SU-DHL-6 (cell line): ENCODE measurements around the gene LINGO4.

Source experiments
- CTCF ChIP-seq: fragments of 200-600 bp; sonication (generic); IDR thresholded peaks from one replicate; pipeline ENCODE4 v1.5.1; 2017; ENCODE audit warnings: antibody characterized with exemption, mild to moderate bottlenecking, low read length, moderate library complexity; ENCODE audit not compliant: insufficient read depth, poor library complexity, severe bottlenecking
- EZH2phosphoT487 ChIP-seq: fragments of 200-600 bp; sonication (generic), shearing (Covaris generic); conservative IDR thresholded peaks from 2 replicates; pipeline ENCODE4 v1.6.1; 2018; ENCODE audit warnings: mild to moderate bottlenecking, antibody characterized with exemption, low read length, moderate library complexity, mixed read lengths

- TF ChIP-seq CTCF (no peak), EZH2phosphoT487 (no peak)
These were observed 44.4 kb downstream of the LINGO4 start for GRCh38 chr1:151760597-151761385.
